Limb (tissue), 2 donors: Measurements from ENCODE around the gene PDE11A.

Source experiments
- DNase-seq, 2 donors: peaks; one replicate each; pipeline ENCODE4 v3.0.0-alpha.2; 2016; ENCODE audit errors: extremely low spot score in 2 of 2

The PDE11A gene

DNA sequence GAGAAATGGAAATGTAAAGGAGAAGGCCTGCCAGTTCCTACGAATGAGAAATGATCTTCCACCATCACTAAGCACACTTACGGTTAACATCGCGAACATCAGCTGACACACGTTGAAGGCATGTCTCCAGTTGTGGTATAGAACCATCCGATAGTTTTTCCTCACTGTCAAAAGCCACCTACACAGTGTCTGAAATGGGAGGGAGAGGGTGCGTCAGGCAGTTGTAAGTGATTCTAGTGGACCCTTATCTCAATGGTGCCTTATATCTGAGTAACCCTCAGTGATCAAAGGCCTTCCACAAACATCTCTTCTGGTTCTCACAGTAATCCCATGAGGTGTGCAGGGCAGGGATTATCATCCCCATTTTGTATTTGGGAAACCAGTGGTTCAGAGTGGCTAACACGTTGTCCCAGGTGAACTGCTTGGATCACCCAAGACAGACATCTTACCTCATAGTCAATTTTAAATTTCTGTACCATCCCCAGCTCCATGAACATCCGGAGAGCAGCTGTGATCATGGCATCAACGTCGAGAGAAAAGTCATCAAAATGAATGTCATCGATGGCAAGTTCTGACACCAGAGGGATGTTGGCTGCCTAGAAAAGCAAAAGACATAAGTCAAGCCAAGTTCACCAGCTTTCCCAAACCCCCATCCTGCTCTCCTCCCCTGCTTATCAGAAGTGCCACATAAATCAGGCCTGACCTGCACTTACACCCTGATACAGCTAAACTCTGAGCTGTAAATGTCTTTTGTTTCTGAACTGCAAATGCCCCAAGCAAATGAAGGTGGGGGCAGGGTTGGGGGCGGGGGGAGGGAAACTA, 344.8 kb downstream of the PDE11A start:
- no peak for DNase-seq

DNA sequence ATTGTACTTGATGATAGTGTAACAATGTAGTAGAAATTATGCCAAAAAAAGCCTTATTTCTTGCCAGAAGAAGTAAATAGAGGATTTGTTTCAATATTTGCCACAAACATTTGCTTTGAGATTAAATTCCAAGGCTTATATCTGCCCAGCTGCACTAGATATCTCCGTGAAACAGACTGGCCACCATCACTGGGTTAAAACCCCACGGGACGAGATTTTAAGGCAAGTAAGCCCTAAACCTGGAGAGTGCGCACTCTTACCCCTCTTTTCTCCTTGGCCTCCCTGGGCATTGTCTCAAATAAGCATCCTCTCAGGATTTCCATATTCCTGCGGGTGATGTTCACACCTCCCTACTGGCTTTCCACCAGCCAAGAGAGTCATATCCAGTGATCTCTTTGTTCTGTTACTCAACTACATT, 345.6 kb downstream of the PDE11A start:
- peak in 1 of 2 donors; percentile 44 for DNase-seq

DNA sequence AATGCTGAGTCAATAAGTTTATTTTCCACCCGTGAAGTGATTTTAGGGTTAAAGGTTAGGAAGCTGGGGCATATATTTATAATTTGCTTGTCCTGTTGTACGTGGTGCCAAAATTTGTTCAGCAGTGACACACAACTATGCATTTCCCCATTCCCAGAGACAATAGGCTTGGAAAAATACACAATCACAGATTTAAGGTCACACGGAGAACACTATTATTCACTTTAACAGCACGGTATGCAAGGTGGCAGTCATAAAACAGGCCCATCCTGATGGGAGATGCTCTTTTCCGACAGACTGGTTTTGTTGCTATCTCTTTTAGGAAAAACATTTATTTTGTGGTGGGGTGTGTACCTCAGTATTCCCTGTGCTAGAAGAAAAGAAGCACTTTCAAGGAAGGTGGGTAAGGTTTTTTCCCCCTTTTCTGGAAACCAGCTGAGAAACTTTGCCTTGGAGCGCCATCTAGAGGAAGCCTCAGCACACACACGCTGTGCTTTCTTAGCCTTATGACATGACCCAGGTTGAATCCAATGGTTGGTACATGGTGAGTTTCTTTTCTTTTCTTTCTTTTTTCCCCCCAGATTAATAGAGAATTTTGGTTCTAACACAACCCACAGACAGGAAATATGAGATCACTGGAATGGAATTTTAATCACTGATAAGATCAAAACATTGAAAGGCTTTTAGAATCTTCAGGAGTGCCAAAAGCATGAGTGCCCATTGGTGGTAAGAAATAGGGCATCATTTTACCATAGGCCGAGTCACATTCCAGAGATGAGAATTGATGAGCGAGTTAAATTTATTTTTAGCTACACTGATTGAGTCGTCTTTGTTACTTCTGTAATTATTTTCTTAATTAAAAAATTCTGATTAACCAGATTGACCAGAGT, 347.9 kb downstream of the PDE11A start:
- DNase-seq = peak; percentile 78 to 86

DNA sequence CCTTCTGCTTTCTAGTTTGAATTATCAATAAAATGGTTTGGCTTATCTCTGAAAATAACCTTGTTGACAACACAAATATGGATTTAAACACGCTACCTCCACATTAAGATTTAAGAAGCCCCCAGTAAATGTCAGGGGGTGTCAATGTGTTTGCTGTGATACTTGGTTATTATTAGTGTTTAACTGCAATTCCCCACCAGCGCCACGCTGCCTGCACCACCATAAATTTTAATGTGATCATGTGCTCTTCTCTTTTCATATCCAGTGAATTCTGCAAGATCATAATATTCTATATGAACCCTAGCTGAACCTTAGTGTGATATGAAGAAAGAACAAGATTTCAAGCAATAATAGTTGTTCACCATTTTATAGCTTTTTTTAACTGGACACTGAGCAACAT, 349.3 kb downstream of the PDE11A start:
- DNase-seq = no peak

DNA sequence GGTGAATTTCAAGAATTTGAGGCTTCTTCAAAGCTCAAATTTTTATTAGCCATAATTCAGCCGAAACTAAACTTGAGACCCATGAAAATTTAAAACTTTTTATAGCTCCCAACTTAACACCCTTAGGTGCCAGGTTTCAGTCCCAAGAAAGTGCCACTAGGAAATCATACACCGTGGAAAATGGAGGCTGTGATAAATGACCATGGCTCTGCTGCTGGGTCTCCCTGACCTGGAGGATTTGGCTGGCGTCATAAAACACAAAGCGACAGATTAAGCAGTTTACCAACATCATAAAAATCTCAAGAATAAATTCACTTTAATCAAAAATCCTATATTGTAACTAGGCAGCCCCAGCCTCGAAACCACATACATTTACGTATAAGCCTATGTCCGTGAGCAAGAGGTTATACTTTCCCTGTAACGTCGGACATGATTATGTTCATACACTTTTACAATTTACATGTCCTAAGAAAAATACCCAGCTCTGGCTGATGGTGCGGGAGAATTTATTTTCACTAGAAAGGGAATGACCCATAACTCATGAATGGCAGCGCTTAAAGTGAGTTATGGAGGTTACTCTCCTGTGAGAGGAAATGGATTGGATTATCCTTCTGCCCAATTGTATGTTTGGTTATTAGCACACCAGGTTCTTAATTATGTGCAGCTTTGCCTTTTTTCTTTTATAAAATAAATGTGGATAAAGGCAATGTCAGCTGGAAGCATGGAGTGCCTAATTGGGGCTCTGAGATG, 350.6 kb downstream of the PDE11A start:
- DNase-seq = no peak

DNA sequence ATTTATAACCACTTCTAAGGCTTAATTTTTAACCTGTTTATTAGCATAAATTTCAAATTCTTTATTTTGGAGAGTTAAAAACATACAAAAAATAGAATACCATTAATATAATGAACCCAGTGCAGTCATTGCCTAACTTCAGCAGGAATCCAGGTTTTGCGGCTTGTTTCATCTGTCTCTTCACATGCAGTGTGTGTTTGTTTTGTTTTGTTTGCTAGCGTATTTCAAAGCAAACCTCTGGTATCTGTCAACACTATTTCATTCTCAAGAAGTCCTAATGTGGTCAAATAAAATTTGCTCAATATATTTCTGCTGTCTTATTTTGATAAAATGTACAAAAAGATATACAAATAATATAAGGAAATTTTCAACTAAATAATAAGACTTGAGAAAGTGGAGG, 351.5 kb downstream of the PDE11A start:
- DNase-seq = no peak

DNA sequence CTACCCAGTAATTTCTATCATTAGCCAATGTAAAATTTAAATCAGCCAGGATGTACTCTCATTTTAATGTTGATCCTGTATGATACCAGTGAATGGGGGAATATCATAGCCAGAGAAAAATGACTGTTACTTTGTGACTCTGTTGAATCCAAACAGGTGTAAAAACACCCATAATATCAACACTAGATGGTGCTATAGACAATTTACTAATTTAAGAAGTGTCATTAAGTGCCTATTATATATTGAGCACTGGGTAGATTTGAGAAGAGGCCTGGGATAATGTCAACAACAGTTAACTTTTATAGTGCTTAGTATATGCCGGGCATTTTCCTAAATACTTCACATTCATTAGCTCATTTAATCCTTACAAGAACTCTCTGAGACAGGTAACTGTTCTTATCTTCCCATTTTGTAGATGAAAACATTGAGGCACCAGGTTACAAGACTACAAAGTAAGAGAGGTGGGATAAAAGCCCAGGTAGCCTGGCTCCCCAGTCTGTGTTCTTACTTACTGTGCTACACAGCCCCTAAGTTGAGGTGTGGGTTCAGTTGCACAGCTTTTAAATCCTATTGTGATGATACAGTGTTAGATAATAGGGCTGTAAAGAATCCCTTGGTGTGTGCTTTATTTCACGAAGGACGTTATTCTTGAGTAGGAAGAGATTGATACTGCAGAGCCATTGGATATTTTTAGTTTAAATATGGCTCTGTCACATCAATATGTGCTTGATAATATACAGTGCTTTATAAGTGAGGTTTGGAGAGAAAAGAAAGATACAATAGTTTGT, 354.6 kb downstream of the PDE11A start:
- DNase-seq = no peak

DNA sequence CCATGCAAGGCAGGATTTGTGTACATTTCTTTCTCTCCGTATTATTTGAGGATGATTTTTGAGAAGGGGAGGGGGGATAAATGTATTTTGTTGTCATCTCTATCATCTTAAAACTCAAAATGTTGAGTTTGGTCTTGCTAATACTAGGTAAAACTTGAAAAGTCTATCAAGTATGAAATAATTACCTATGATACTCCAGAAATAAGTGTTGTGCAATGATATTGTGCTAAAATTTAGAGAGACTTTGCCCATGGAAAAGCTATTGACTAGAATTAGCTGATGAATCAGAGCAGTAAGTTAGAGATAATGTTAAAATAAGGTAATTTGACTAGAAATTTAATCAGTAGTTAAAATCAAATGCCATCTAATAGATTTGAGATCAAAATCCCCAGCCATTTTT, 356.1 kb downstream of the PDE11A start:
- no peak for DNase-seq

DNA sequence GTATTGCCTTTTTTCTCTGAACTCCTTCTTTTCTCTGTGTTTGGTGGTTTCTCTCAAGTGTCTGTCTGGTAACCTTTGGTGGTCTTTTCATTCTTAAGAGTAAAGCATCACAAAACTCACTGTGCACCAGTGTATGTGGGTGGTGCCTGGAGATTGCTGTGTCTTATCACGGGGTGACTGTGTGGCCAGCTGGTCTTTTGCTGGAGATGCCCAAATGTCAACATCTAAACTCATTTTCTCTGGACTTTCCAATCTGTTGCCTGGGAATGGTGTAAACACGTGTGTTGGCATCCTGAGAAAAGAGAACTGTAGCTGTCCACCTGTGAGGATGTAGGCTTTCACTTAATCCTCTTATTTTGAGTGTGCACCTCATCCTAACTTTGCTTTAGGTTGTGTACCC, 356.8 kb downstream of the PDE11A start:
- DNase-seq = no peak

DNA sequence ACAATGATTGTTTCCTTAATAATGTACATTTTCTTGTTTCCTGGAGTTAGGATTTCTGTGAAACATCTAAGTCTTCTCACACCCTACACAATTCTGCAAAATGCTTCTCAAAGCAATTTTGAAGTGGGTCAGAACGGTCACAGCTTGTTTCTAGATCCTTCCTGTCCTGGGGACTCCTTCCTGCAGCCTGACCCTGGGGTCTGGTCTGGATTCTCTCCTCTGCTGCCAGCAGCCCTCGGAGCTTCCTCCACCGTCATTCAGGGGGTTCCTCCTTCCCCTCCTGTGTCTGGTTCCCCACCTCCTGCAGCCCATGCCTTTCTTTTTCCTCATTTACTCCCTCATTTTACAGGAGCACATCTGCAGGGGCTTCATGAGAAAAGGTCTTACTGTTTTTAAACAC, 357.9 kb downstream of the PDE11A start:
- no peak for DNase-seq

DNA sequence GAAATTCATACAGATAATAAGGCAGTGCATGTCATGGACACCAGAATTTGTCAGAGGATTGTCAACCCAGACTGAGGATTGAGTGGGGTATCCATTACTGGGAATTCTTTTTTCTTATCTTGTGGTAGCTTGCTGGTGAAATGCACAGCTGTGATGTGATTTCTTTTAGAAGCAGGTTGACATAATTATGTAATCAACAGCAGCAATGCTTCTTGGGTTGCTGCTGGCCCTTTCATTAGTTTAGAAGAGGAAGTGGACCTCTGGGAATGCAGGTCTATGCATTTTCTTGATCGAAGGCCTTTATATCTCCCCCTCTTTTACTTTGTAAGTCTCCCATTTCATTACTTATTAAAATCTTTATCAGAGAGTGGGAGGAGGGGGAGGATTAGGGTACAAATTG, 360.1 kb downstream of the PDE11A start:
- no peak for DNase-seq

DNA sequence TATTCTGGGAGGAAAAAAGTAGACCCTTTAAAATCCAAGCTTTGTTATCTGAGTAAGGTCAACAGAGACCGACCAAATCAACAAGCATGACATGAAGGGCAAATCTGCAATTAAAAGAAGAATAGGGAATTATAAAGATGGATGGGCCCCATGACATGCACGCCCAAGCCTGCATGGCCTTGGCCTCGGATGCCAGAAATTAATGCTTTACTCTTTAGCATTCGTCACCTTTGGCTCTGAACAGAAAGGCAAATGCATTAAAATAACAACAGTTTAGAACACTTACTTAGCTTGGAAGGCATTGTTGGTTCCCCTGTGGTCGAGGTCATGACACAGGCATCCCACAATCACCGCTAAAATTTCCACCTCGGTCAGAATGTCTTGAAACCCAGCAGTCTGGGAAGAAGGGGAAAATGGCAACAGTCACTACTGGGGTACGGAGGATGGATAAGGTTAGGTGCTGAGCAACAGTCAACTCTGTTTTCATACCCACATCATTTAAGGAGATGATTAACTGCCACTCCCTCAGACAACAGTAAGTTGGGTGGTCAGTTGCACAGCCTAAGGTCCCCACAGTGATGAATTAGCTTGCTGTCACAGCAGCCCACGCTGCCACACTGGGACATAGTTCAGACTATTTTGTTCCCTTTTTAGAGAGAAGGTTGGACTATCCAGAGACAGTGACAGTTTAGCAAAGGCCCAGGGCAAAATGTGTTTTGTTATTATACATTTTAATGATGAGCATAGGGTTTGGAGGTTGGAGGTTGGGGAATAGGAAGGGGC, 360.9 kb downstream of the PDE11A start:
- no peak for DNase-seq

DNA sequence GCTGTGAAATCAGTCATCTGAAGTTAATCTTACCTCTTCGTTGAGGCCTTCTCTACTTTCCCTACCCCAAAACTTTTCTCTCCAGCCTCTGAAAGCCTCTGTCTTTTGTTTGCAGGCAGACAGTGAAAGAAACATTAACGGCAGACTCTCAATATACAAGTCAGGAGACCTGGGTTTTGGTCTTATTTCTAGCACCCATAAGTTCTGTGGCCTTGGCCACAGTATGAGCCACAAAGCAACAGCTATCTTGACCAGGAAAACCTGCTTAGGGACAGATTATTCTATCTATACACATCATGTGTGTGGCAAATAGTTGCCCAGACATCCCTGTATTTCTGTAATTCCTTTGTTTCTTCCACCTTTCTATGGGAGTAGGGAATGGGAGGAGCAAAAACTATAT, 361.7 kb downstream of the PDE11A start:
- no peak for DNase-seq

DNA sequence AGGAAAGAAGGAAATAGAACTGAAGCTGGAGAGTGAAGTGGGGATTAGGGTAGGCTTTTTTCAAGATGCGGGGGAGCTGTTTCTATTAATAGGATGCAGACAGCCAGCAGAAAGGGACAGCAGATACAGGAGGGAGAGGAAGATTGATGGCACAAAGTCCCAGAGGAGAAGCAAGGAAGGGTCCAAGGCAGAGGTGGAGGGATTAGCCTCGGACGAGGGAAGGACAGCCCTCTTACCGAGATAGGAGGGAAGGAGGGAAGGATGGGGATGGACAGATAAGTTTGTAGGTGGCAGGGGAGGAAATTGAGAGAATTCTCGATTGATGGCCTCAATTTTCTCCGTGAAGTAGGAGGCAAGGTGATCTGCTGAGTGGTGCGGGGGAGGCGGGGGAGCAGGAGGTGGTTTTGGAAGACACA, 362.6 kb downstream of the PDE11A start:
- no peak for DNase-seq

DNA sequence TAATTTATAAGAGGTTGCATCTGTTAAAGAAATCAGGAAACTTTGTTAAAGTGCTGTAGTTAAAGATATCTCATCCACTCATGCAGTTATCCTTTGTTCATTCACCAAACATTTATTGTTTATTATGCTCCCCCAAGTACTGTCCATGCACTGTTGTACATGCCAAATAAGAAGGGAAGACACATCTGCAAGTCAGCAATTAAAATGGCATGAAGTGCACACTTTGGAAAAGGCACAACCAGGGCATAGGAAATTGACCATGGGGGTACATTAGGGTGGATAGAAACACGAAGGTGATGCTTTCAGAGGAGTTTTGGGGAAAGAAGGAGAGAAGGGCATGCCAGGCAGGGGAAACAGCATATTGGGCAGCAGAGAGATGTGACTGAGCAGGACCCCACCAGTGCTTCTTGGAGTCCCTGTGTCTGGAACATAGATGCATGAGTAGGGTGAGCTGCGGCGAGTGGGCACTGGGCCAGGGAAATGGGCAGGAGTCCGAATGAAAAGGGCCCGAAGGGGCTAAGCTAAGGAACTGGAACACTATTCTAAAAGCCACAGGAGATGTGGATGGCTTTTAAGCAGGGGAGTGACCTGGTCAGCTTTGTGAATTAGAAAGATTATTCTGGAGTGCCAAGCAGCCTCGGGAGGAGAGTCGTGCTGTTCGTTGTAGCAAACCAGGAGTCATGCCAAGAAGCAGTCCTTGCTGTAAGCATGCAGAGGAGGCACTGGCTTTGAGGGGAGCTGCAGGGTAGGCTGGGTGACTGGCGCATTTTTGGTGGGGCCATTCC, 363.7 kb downstream of the PDE11A start:
- no peak for DNase-seq

DNA sequence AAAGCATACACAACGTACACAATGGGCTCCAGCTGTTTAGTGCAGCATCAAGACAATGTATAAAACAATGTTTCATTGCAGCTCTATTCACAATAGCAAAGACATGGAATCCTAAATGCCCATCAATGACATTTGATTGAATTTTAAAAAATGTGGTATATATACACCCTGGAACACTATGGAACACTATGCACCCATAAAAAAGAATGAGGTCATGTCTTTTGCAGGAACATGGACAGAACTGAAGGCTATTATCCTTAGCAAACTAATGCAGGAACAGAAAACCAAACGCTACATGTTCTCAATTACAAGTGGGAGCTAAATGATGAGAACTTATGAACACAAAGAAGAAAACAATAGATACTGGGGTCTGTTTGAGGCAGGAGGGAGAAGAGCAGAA, 364.5 kb downstream of the PDE11A start:
- DNase-seq = no peak

DNA sequence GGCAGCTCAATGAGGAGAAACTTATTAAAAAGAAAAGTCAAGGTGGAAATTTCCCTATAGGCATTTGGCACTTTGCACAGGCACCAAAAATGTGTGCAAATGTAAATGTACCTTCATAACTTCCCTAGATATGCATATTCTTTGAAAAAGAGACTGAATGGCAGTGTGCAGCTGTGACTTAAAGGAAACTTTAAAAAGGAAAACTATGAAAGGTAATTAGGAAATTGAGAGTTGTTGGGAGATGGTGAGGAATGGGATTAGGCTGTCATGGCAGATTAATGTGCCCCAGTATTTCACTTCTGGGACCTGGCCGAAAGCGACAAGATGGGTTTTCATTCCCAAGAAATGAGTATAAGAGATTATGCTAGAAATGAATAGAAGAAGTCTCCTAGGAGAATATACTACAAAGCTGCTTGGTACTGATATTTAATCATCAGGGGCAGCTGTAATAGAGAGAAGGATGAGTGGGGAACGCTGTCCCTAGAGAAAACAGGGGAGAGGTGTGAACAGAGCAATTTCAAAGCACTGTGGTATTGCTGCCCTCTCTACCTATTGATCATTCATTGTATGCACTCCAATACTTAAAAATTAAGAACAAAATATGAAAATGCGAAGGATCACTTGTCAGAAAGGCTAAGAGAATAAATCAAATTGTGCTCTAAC, 366.9 kb downstream of the PDE11A start:
- no peak for DNase-seq

DNA sequence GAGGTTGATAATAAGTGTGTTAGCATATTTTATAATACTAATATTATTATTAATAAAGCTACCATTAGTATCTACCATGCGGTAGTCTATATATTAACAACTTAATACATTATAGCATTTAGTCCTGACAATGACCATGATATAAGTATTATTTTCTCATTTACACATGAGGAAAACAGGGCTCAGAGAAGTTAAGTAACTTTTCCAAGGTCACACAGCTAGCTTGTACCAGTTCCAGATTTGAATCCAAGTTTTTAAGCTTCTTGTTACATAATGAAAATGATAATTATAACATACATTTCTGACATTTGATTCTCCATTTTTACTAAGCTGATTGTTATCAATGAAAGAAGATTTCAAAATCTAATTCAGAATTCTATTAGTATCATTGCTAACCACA, 369.4 kb downstream of the PDE11A start:
- DNase-seq = no peak

DNA sequence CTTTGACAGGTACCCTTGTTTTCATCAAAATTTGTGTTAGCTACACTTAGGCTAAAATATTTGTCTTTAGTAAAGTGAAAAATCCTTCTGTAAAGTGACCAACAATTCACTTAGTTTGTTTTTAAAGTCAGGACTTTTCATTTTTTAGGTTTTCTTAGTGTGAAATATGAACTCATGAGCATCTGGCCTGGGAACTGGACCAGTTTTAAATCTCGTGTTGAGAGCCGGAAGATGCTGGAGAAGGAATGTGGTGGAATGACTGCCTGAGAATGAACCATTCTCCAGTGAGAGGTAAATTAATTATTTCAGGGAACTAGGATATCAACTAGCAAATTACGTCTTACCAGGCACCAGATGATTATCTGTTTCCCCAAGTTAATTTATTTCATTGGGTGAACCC, 374.3 kb downstream of the PDE11A start:
- DNase-seq = no peak
